Psoas muscle (tissue), 8 donors: ENCODE measurements around the gene TPD52L1. TPM values are rescaled to one million over a fixed set of nuclear protein-coding genes. Genes with fewer than 3 reads are reported as not detected.

Source experiments
- ATAC-seq, 4 donors: fragments of 200-7000 bp; cut with Tn5 transposase; one replicate each; pipeline ENCODE4 v1.9.1; 2020; ENCODE audit warnings: moderate library complexity in 3 of 4, mild to moderate bottlenecking in 2 of 4
- DNase-seq, 2 donors: peaks; one replicate each; pipeline ENCODE4 v3.0.0-alpha.2; 2020
- H3K27ac ChIP-seq: fragments of 200-600 bp; one replicate; pipeline ENCODE4 v1.8.0; 2022
- H3K27me3 ChIP-seq, 3 donors: fragments of 200-600 bp in 1 of 3; one replicate each; pipeline versions ENCODE4 v1.6.1 to v1.8.0; 2013 to 2022; ENCODE audit warnings: low read length in 2 of 3, mild to moderate bottlenecking in 2 of 3, moderate library complexity in 1 of 3; ENCODE audit not compliant: insufficient read depth in 3 of 3
- H3K36me3 ChIP-seq, 2 donors: fragments of 200-600 bp in 1 of 2; one replicate each; pipeline versions ENCODE4 v1.6.1 to v1.8.0; 2013 to 2022; ENCODE audit warnings: low read depth in 1 of 2, mild to moderate bottlenecking in 1 of 2, moderate library complexity in 1 of 2; ENCODE audit not compliant: insufficient read depth in 1 of 2
- H3K4me1 ChIP-seq: fragments of 200-600 bp; one replicate; pipeline ENCODE4 v1.8.0; 2022
- H3K4me3 ChIP-seq: fragments of 200-600 bp; one replicate; pipeline ENCODE4 v1.8.0; 2022; ENCODE audit warnings: mild to moderate bottlenecking
- H3K9me3 ChIP-seq: fragments of 200-600 bp; one replicate; pipeline ENCODE4 v1.8.0; 2022
- CTCF ChIP-seq: fragments of 200-600 bp; IDR thresholded peaks from one replicate; pipeline ENCODE4 v1.8.0; 2022; ENCODE audit warnings: antibody characterized with exemption
- WGBS, 3 donors: extraction: QIAGEN DNeasy Blood & Tissue Kit; methylation state at CpG; one replicate each; pipeline versions ENCODE4 v1.1.6 to v1.1.7; 2013; 5-methylcytosine and 5-hydroxymethylcytosine counted together
- intact Hi-C, 2 donors: fragments of 100-400 bp; cut with DNase I; formaldehyde crosslinking; loops; one replicate each; pipeline versions ENCODE4 v1.11.0 to v1.14.2; 2022
- polyA plus RNA-seq, 3 donors: library from polyadenylated mRNA; stranded (reverse); fragments of 200-250 nt; gene quantifications; one replicate each; pipeline ENCODE4 v1.2.3, GENCODE V29; 2013
- total RNA-seq, 4 donors: library from RNA; stranded (reverse); fragmentation: NEBNext Ultra II Directional in 2 of 4; extraction: Animal tissue kit (Norgen Biotek cat#: 25700) in 2 of 4; gene quantifications; one replicate each; pipeline versions ENCODE4 v1.2.1 to v1.2.4, GENCODE V29; 2021 to 2023
- donor health status: healthy with polysubstance abuse.
- donor health status: DM: no; HTN: no; CAD: no; lungs with moderate emphysema.
- donor health status: Bipolar disorder and iron deficiency.
- donor health status: healthy.
- donor health status: DM: yes; HTN: yes; CAD: no.
- donor health status: DM: no; HTN: no; CAD: no.
- donor health status: DM: no; HTN: no; CAD: no.
- donor health status: DM: yes; HTN: yes; CAD: no.

TPD52L1 gene
- total and polyA plus RNA-seq, 7 donors, result 51.8 to 150 (median 106) TPM

GRCh38 chr6:125219361-125219895 is 65.9 kb downstream of the TPD52L1 start:
- H3K27me3 ChIP-seq, result no peaks in the 10 kb centered on the region
- DNase-seq (no peak), ATAC-seq (no peak)
- no peaks in the 10 kb centered on the region for H3K36me3 ChIP-seq
- no peak for TF ChIP-seq CTCF
- no peaks in the 10 kb centered on the region for H3K9me3 ChIP-seq
- intact Hi-C loops, result no loop called here
- WGBS, 3 donors, result 59 to 72% (median 64%) methylated on average over 5 of the region's 5 CpGs
- no peak overlapping the region for H3K4me3 ChIP-seq
- peak overlapping the region; percentile 67 for H3K27ac ChIP-seq
- peaks cover 83% of the 10 kb centered on the region for H3K4me1 ChIP-seq

GRCh38 chr6:125220712-125221111 is 67.1 kb downstream of the TPD52L1 start:
- H3K9me3 ChIP-seq, result no peaks in the 10 kb centered on the region
- DNase-seq (peak; percentile 35 to 78), ATAC-seq (peak; percentile 72 to 96 (median 89))
- H3K36me3 ChIP-seq, result peaks cover 0 to 2% of the 10 kb centered on the region in 2 donors
- no peaks in the 10 kb centered on the region for H3K27me3 ChIP-seq
- 14 to 55% (median 17%) methylated on average over 2 of the region's 2 CpGs for WGBS, 3 donors
- TF ChIP-seq CTCF, result peak; percentile 14
- peak overlapping the region; percentile 67 for H3K27ac ChIP-seq
- intact Hi-C loops, result loop anchor here in 1 of 2 donors (5.0 kb wide), 1 partner anchor 68 kb away; the partner anchor contains the start of gene TPD52L1
- H3K4me1 ChIP-seq, result peaks cover 77% of the 10 kb centered on the region
- H3K4me3 ChIP-seq, result no peak overlapping the region

- H3K27ac ChIP-seq, result peak overlapping the region; percentile 67
- peak in 3 of 4 donors; percentile 14 to 31 (median 27) for ATAC-seq
- DNase-seq, result no peak
Observed at GRCh38 chr6:125222531-125223455, 69.2 kb downstream of the TPD52L1 start.

GRCh38 chr6:125224231-125224861 is 70.8 kb downstream of the TPD52L1 start:
- no peak for TF ChIP-seq CTCF

More at GRCh38 chr6:125222531-125223455, 69.2 kb downstream of the TPD52L1 start:
- H3K9me3 ChIP-seq, result no peaks in the 10 kb centered on the region
- H3K27me3 ChIP-seq, result no peaks in the 10 kb centered on the region
- WGBS, 3 donors, result 47 to 63% (median 51%) methylated on average over 4 of the region's 4 CpGs
- peaks cover 0 to 3% of the 10 kb centered on the region in 2 donors for H3K36me3 ChIP-seq
- TF ChIP-seq CTCF, result no peak
- intact Hi-C loops, result loop anchor here in 1 of 2 donors (5.0 kb wide), 1 partner anchor 70 kb away; the partner anchor contains the start of gene TPD52L1
- no peak overlapping the region for H3K4me3 ChIP-seq
- peaks cover 64% of the 10 kb centered on the region for H3K4me1 ChIP-seq

More at GRCh38 chr6:125224231-125224861, 70.8 kb downstream of the TPD52L1 start:
- Histone ChIP-seq H3K36me3 (peaks cover 0 to 3% of the 10 kb centered on the region in 2 donors), H3K4me1 (peaks cover 64% of the 10 kb centered on the region), H3K27ac (peak overlapping the region; percentile 24), H3K4me3 (no peak overlapping the region), H3K9me3 (no peaks in the 10 kb centered on the region), H3K27me3 (no peaks in the 10 kb centered on the region)
- DNase-seq (no peak), ATAC-seq (peak in 1 of 4 donors; percentile 51)
- 28 to 56% (median 30%) methylated on average over 3 of the region's 3 CpGs for WGBS, 3 donors
- intact Hi-C loops, result loop anchor here in 1 of 2 donors (5.0 kb wide), 1 partner anchor 72 kb away; the partner anchor contains the start of gene TPD52L1
